ENCODE measurements around the gene KRIT1. TPM values are rescaled to one million over a fixed set of nuclear protein-coding genes. Genes with fewer than 3 reads are reported as not detected.
"Not testable (repeated sequence)": the region's sequence is repeated elsewhere in the genome, so short reads cannot be mapped to it uniquely, and the experiment has no call there.

The KRIT1 gene
- polyA plus RNA-seq, 3 donors from 2014 or later = 7.0 to 21.3 (median 7.4) TPM

GRCh38 chr7:92266415-92267241 lies 20.9 kb upstream of the KRIT1 start:
- peaks cover 0 to 7% (median 2%) of the 10 kb centered on the region in 3 donors for H3K36me3 Mint-ChIP-seq
- no peaks in the 10 kb centered on the region for H3K27me3 Mint-ChIP-seq (ENCODE audit: low read depth in 3 of 3)
- DNase-seq = no peak
- H3K4me1 Mint-ChIP-seq = peaks cover 4 to 17% of the 10 kb centered on the region in 2 donors
- no peaks in the 10 kb centered on the region for H3K9me3 Mint-ChIP-seq
- H3K4me3 Mint-ChIP-seq = no peak overlapping the region
- no peak overlapping the region for H3K27ac Mint-ChIP-seq

DNA sequence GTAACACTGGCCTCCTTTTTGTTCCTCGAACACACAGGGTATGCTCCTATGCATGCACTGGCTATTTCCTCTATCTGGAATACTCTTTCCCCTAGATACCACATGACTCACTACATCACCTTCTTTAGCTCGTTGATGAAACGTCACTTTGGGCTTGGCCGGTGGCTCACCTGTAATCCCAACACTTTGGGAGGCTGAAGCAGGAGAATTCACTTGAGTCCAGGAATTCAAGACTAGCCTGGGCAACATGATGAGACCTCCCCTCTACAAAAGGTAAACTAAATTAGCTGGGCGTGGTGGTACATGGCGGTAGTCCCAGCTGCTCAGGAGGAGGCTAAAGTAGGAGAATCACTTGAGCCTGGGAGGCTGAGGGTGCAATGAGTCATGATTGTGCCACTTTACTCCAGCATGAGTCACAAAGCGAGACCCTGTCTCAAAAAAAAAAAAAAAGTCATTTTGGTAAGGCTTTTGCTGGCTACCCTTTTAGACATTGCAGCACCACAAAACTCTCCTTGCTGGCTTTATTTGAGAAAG lies 14.6 kb upstream of the KRIT1 start:
- no peak overlapping the region for H3K27ac Mint-ChIP-seq

DNA sequence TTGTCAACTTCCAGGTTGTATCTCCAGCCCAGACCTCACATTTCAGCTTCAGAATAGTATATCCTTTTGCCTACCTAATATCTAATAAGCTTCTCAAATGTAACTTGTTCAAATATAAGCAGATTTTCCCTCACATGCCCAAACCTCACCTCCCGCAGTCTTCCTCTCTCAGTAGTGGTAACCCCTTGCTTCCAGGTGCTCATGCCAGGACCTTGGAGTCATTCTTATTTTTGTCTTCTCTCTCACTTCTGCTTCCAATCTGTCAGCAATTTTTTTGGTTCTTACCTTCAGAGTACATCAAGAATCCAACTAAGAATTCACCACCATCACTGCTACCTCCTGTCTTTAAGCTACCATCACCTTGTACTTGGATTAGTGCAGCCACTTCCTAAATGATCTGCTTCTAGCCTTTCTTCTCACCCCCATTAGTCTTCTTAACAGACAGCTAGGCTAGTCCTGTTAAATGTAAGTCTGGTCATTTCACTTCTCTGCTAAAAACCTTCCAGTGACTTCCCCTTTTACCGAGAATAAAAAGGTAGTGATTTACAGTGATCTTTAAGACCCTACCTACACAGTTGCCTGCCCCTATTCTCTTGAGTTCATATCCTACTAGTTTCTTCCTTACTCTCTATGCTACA lies 14.0 kb upstream of the KRIT1 start:
- Mint-ChIP-seq H3K4me1 (peaks cover 20 to 46% of the 10 kb centered on the region in 2 donors), H3K9me3 (no peaks in the 10 kb centered on the region), H3K4me3 (no peak overlapping the region), H3K27ac (no peak overlapping the region), H3K36me3 (peaks cover 3 to 8% (median 4%) of the 10 kb centered on the region in 3 donors), H3K27me3 (ENCODE audit: low read depth in 3 of 3) (no peaks in the 10 kb centered on the region)
- DNase-seq = no peak

More for the DNA sequence above, 14.6 kb upstream of the KRIT1 start:
- Mint-ChIP-seq H3K27me3 (ENCODE audit: low read depth in 3 of 3) (no peaks in the 10 kb centered on the region), H3K4me1 (peaks cover 17 to 40% of the 10 kb centered on the region in 2 donors), H3K36me3 (peaks cover 0 to 8% (median 3%) of the 10 kb centered on the region in 3 donors), H3K9me3 (no peaks in the 10 kb centered on the region), H3K4me3 (no peak overlapping the region)
- DNase-seq = no peak

DNA sequence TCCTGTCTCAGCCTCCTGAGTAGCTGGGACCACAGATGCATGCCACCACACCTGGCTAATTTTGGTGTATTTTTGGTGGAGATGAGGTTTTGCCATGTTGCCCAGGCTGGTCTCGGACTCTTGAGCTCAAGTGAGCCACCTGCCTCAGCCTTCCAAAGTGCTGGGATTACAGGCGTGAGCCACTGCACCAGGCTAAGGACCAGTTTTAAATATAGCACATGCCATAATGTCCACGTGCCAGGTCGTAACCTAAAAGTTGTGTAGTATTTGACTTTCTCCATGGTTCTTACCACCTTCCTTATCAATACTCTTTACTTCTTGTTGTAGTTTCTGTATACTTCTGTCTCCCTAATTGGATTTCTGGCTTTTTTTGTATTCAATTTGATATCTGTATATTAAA lies 13.3 kb upstream of the KRIT1 start:
- DNase-seq = no peak
- no peak overlapping the region for H3K27ac Mint-ChIP-seq
- no peaks in the 10 kb centered on the region for H3K9me3 Mint-ChIP-seq

GRCh38 chr7:92255308-92255707 lies 9.6 kb upstream of the KRIT1 start:
- no peak overlapping the region for H3K4me3 Mint-ChIP-seq
- H3K4me1 Mint-ChIP-seq = peaks cover 22 to 63% of the 10 kb centered on the region in 2 donors
- no peaks in the 10 kb centered on the region for H3K9me3 Mint-ChIP-seq
- peaks cover 0 to 2% (median 0%) of the 10 kb centered on the region in 3 donors for H3K27me3 Mint-ChIP-seq (ENCODE audit: low read depth in 3 of 3)
- no peak for DNase-seq
- H3K36me3 Mint-ChIP-seq = peaks cover 0 to 4% (median 0%) of the 10 kb centered on the region in 3 donors
- H3K27ac Mint-ChIP-seq = no peak overlapping the region

More for the DNA sequence above, 13.3 kb upstream of the KRIT1 start:
- no peaks in the 10 kb centered on the region for H3K27me3 Mint-ChIP-seq (ENCODE audit: low read depth in 3 of 3)
- peaks cover 3 to 7% (median 4%) of the 10 kb centered on the region in 3 donors for H3K36me3 Mint-ChIP-seq
- peaks cover 20 to 47% of the 10 kb centered on the region in 2 donors for H3K4me1 Mint-ChIP-seq
- H3K4me3 Mint-ChIP-seq = no peak overlapping the region

DNA sequence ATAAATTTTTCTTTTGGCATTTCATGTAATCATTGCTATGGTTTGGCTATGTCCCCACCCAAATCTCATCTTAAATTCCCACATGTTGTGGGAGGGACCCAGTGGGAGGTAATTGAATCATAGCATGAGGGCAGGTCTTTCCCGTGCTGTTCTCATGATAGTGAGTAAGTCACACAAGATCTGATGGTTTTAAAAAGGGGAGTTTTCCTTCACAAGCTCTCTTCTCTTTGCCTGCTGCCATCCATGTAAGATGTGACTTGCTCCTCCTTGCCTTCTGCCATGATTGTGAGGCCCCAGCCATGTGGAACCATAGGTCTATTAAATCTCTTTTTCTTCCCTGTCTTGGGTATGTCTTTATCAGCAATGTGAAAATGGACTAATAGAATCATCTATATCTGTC lies 9.1 kb upstream of the KRIT1 start:
- DNase-seq; H3K36me3 Mint-ChIP-seq; H3K27me3 Mint-ChIP-seq (ENCODE audit: low read depth in 3 of 3); H3K9me3 Mint-ChIP-seq; H3K4me3 Mint-ChIP-seq: not testable (repeated sequence)
- Mint-ChIP-seq H3K27ac (peak overlapping the region in 1 of 6 donors; percentile 26), H3K4me1 (peaks cover 18 to 57% of the 10 kb centered on the region in 2 donors)

DNA sequence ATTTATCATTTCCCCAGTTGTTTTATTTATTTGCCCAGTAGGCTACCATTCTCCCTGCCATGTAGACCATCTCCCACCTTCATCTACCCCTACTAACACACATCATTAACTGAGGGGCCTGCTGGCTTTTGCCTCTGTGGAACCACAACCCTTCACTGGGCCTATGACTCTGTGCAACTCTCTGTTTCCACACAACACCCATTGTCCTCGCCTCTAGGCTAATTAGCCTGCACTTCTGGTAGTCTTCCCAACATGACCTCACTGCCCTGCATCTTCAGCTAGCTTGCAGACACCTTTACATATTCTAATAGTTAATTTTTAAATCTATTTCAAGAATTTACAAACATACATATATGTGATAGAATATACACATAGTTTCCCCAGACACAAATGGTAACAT lies 7.5 kb upstream of the KRIT1 start:
- DNase-seq = no peak
- H3K4me1 Mint-ChIP-seq = peaks cover 20 to 52% of the 10 kb centered on the region in 2 donors
- H3K27ac Mint-ChIP-seq = no peak overlapping the region
- H3K4me3 Mint-ChIP-seq = no peak overlapping the region
- peaks cover 0 to 4% (median 0%) of the 10 kb centered on the region in 3 donors for H3K36me3 Mint-ChIP-seq
- peaks cover 0 to 2% (median 0%) of the 10 kb centered on the region in 3 donors for H3K27me3 Mint-ChIP-seq (ENCODE audit: low read depth in 3 of 3)
- no peaks in the 10 kb centered on the region for H3K9me3 Mint-ChIP-seq

GRCh38 chr7:92251181-92251580 lies 5.5 kb upstream of the KRIT1 start:
- H3K9me3 Mint-ChIP-seq = no peaks in the 10 kb centered on the region
- peaks cover 0 to 4% (median 0%) of the 10 kb centered on the region in 3 donors for H3K36me3 Mint-ChIP-seq
- peaks cover 36 to 63% of the 10 kb centered on the region in 2 donors for H3K4me1 Mint-ChIP-seq
- peaks cover 2 to 10% (median 4%) of the 10 kb centered on the region in 3 donors for H3K27me3 Mint-ChIP-seq (ENCODE audit: low read depth in 3 of 3)
- no peak overlapping the region for H3K4me3 Mint-ChIP-seq
- DNase-seq = no peak
- peak overlapping the region in 1 of 6 donors; percentile 35 for H3K27ac Mint-ChIP-seq

DNA sequence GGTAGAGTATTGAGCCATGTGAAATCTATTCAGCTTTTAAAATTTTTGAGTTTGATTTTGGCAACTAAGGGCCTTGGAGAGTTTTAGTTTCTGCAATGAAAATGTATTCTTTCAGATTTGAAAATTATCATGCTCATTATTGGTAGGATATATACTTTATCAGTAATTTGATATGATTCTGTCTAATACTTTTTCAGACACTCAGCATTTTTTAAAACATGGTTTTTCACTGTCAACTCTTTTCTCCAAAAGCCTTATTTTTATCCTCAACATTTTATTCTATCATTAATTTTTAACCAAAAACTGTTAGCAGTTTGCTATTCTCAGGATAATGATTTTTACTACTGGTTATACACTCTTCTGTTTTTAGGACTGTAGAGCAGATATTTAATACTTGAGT lies 4.9 kb upstream of the KRIT1 start:
- Mint-ChIP-seq H3K27ac (no peak overlapping the region), H3K27me3 (ENCODE audit: low read depth in 3 of 3) (peaks cover 6 to 14% (median 8%) of the 10 kb centered on the region in 3 donors), H3K4me3 (no peak overlapping the region), H3K4me1 (peaks cover 35 to 60% of the 10 kb centered on the region in 2 donors), H3K36me3 (peaks cover 0 to 4% (median 0%) of the 10 kb centered on the region in 3 donors), H3K9me3 (no peaks in the 10 kb centered on the region)
- DNase-seq = no peak

- DNase-seq = peak; percentile 58 to 66 (median 63)
- peak overlapping the region; percentile 90 to 100 (median 99) for H3K4me3 Mint-ChIP-seq
- H3K9me3 Mint-ChIP-seq = no peaks in the 10 kb centered on the region
- H3K36me3 Mint-ChIP-seq = no peaks in the 10 kb centered on the region
- H3K27me3 Mint-ChIP-seq (ENCODE audit: low read depth in 3 of 3) = peaks cover 9 to 25% (median 13%) of the 10 kb centered on the region in 3 donors
- peak overlapping the region; percentile 90 to 100 (median 94) for H3K27ac Mint-ChIP-seq
- peaks cover 48 to 65% of the 10 kb centered on the region in 2 donors for H3K4me1 Mint-ChIP-seq
Observed at GRCh38 chr7:92246360-92247101, 817 bp upstream of the KRIT1 start.

GRCh38 chr7:92244808-92245486 lies 767 bp downstream of the KRIT1 start:
- H3K9me3 Mint-ChIP-seq = no peaks in the 10 kb centered on the region
- H3K36me3 Mint-ChIP-seq = peaks cover 0 to 10% (median 0%) of the 10 kb centered on the region in 3 donors
- H3K4me1 Mint-ChIP-seq = peaks cover 46 to 60% of the 10 kb centered on the region in 2 donors
- peak overlapping the region; percentile 99 to 100 (median 100) for H3K27ac Mint-ChIP-seq
- peaks cover 8 to 25% (median 13%) of the 10 kb centered on the region in 3 donors for H3K27me3 Mint-ChIP-seq (ENCODE audit: low read depth in 3 of 3)
- DNase-seq = no peak
- H3K4me3 Mint-ChIP-seq = peak overlapping the region; percentile 99 to 100 (median 100)

DNA sequence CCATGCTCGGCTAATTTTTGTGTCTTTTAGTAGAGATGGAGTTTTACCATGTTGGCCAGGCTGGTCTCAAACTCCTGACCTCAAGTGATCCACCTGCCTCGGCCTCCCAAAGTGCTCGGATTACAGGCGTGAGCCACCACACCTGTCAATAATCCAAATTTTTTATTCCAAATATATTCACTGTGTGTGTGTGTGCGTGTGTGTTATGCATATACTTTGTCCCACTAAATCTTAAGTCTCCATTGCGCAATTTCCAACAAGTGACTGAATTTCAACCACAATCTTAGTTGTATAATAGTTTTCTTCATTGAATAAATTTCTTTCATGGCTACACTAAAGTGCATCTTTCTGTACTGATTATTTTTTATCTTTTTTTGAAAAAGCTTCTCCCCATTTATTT lies 2.7 kb downstream of the KRIT1 start:
- peaks cover 8 to 25% (median 13%) of the 10 kb centered on the region in 3 donors for H3K27me3 Mint-ChIP-seq (ENCODE audit: low read depth in 3 of 3)
- no peak for DNase-seq
- H3K9me3 Mint-ChIP-seq = no peaks in the 10 kb centered on the region
- H3K4me3 Mint-ChIP-seq = no peak overlapping the region
- peaks cover 39 to 52% of the 10 kb centered on the region in 2 donors for H3K4me1 Mint-ChIP-seq
- H3K36me3 Mint-ChIP-seq = peaks cover 0 to 18% (median 5%) of the 10 kb centered on the region in 3 donors
- no peak overlapping the region for H3K27ac Mint-ChIP-seq

DNA sequence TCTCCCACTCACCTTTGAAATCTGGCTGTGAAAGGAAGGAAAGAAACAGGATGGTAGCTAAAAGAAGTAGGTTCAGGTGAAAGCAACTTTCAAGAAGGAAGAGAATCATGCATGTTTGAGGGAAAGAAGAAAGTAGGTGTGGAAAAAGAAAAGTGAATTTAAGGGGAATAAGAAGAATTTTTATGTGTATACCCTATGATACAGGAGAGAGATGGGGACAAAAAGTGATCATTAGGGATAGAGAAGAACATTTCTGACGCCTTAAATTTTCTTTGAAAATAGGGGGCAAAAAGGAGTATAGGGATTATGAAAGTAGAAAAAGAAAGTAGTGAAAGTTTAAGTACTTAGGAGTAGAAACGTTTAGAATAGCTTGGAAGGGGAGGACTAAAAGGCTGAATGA lies 15.2 kb downstream of the KRIT1 start:
- peak overlapping the region in 3 of 6 donors; percentile 12 to 18 (median 17) for H3K27ac Mint-ChIP-seq
- H3K9me3 Mint-ChIP-seq = no peaks in the 10 kb centered on the region
- H3K4me3 Mint-ChIP-seq = no peak overlapping the region
- H3K27me3 Mint-ChIP-seq (ENCODE audit: low read depth in 3 of 3) = peaks cover 0 to 3% (median 0%) of the 10 kb centered on the region in 3 donors
- H3K4me1 Mint-ChIP-seq = peaks cover 3 to 12% of the 10 kb centered on the region in 2 donors
- H3K36me3 Mint-ChIP-seq = peaks cover 43 to 63% (median 46%) of the 10 kb centered on the region in 3 donors
- no peak for DNase-seq

All from immature natural killer cell (primary cell).